NB4 (cell line): ENCODE results near the gene PITPNB.

Experiments used
- CTCF ChIP-seq: IDR thresholded peaks from one replicate; pipeline ENCODE4 v1.5.1; 2012; ENCODE audit warnings: low read depth, low read length
- MAX ChIP-seq: IDR thresholded peaks from 2 replicates; pipeline ENCODE4 v1.6.1; 2011; ENCODE audit warnings: low read depth, low read length

- no peak for TF ChIP-seq CTCF
- TF ChIP-seq MAX: no peak
Measured at GRCh38 chr22:27844256-27844655, 74.8 kb downstream of the PITPNB start.
